ENCODE results near the gene LRFN3. TPM values are rescaled to one million over a fixed set of nuclear protein-coding genes. Genes with fewer than 3 reads are reported as not detected.

The LRFN3 gene
- total and polyA plus RNA-seq, 2 donors (not counting 1 experiment from before 2014, with no cell fraction given) = 2.2 to 2.6 TPM

- H4K20me1 ChIP-seq (ENCODE audit: control insufficient read depth, extremely low read depth, insufficient read depth, low read length) = no peaks in the 10 kb centered on the region
- H3K27me3 ChIP-seq (ENCODE audit: control insufficient read depth, insufficient read depth, low read length) = no peaks in the 10 kb centered on the region
- H3K36me3 ChIP-seq (ENCODE audit: control insufficient read depth, insufficient read depth, low read length) = no peaks in the 10 kb centered on the region
- no peak overlapping the region for H3K4me3 ChIP-seq (replicated peaks in 1 of 4; ENCODE audit: control extremely low read depth in 1 of 4, insufficient read depth in 1 of 4, low read depth in 3 of 4, low read length in 4 of 4)
- no peak for DNase-seq (ENCODE audit: low read depth in 2 of 2)
- no peaks in the 10 kb centered on the region for H3K79me2 ChIP-seq (ENCODE audit: control insufficient read depth, insufficient read depth, low read length)
- H3K9ac ChIP-seq (ENCODE audit: insufficient read depth, low read length) = no peak overlapping the region
- H3K9me3 ChIP-seq (ENCODE audit: control insufficient read depth, insufficient read depth, low read depth, low read length) = no peaks in the 10 kb centered on the region
- no peak for TF ChIP-seq CTCF (conservative IDR thresholded peaks at IDR 0.05 in 1 of 2, IDR thresholded peaks at IDR 0.05 in 1 of 2; ENCODE audit: low read depth in 1 of 2, low read length in 2 of 2)
- no peak for TF ChIP-seq EZH2 (IDR thresholded peaks at IDR 0.05; ENCODE audit: low read length, missing control alignments)
- H2AFZ ChIP-seq (ENCODE audit: low read length) = no peak overlapping the region
- no peak overlapping the region for H3K27ac ChIP-seq (ENCODE audit: insufficient read depth, low read length)
- no peak overlapping the region for H3K4me2 ChIP-seq (ENCODE audit: extremely low read depth, insufficient read depth, low read length)
- no peaks in the 10 kb centered on the region for H3K4me1 ChIP-seq (ENCODE audit: control insufficient read depth, extremely low read depth, insufficient read depth, low read length)
Measured at GRCh38 chr19:35945121-35945790, 9.1 kb downstream of the LRFN3 start.

- no peak for DNase-seq (ENCODE audit: low read depth in 2 of 2)
- H3K4me3 ChIP-seq (replicated peaks in 1 of 4; ENCODE audit: control extremely low read depth in 1 of 4, insufficient read depth in 1 of 4, low read depth in 3 of 4, low read length in 4 of 4) = no peak overlapping the region
- H3K79me2 ChIP-seq (ENCODE audit: control insufficient read depth, insufficient read depth, low read length) = no peaks in the 10 kb centered on the region
- TF ChIP-seq CTCF (conservative IDR thresholded peaks at IDR 0.05 in 1 of 2, IDR thresholded peaks at IDR 0.05 in 1 of 2; ENCODE audit: low read depth in 1 of 2, low read length in 2 of 2) = no peak
- no peak for TF ChIP-seq EZH2 (IDR thresholded peaks at IDR 0.05; ENCODE audit: low read length, missing control alignments)
- no peaks in the 10 kb centered on the region for H3K9me3 ChIP-seq (ENCODE audit: control insufficient read depth, insufficient read depth, low read depth, low read length)
- H4K20me1 ChIP-seq (ENCODE audit: control insufficient read depth, extremely low read depth, insufficient read depth, low read length) = no peaks in the 10 kb centered on the region
- no peak overlapping the region for H2AFZ ChIP-seq (ENCODE audit: low read length)
- H3K4me1 ChIP-seq (ENCODE audit: control insufficient read depth, extremely low read depth, insufficient read depth, low read length) = no peaks in the 10 kb centered on the region
- no peak overlapping the region for H3K4me2 ChIP-seq (ENCODE audit: extremely low read depth, insufficient read depth, low read length)
- H3K9ac ChIP-seq (ENCODE audit: insufficient read depth, low read length) = no peak overlapping the region
- H3K27ac ChIP-seq (ENCODE audit: insufficient read depth, low read length) = no peak overlapping the region
- no peaks in the 10 kb centered on the region for H3K27me3 ChIP-seq (ENCODE audit: control insufficient read depth, insufficient read depth, low read length)
- H3K36me3 ChIP-seq (ENCODE audit: control insufficient read depth, insufficient read depth, low read length) = no peaks in the 10 kb centered on the region
Measured at GRCh38 chr19:35946203-35946602, 10.0 kb downstream of the LRFN3 start.

- no peak overlapping the region for H3K27ac ChIP-seq (ENCODE audit: insufficient read depth, low read length)
- H3K9me3 ChIP-seq (ENCODE audit: control insufficient read depth, insufficient read depth, low read depth, low read length) = no peaks in the 10 kb centered on the region
- H3K9ac ChIP-seq (ENCODE audit: insufficient read depth, low read length) = no peak overlapping the region
- no peak overlapping the region for H3K4me2 ChIP-seq (ENCODE audit: extremely low read depth, insufficient read depth, low read length)
- no peaks in the 10 kb centered on the region for H3K4me1 ChIP-seq (ENCODE audit: control insufficient read depth, extremely low read depth, insufficient read depth, low read length)
- no peak for TF ChIP-seq CTCF (conservative IDR thresholded peaks at IDR 0.05 in 1 of 2, IDR thresholded peaks at IDR 0.05 in 1 of 2; ENCODE audit: low read depth in 1 of 2, low read length in 2 of 2)
- no peak for TF ChIP-seq EZH2 (IDR thresholded peaks at IDR 0.05; ENCODE audit: low read length, missing control alignments)
- H3K4me3 ChIP-seq (replicated peaks in 1 of 4; ENCODE audit: control extremely low read depth in 1 of 4, insufficient read depth in 1 of 4, low read depth in 3 of 4, low read length in 4 of 4) = no peak overlapping the region
- no peak for DNase-seq (ENCODE audit: low read depth in 2 of 2)
- no peaks in the 10 kb centered on the region for H3K36me3 ChIP-seq (ENCODE audit: control insufficient read depth, insufficient read depth, low read length)
- H2AFZ ChIP-seq (ENCODE audit: low read length) = no peak overlapping the region
- H3K79me2 ChIP-seq (ENCODE audit: control insufficient read depth, insufficient read depth, low read length) = no peaks in the 10 kb centered on the region
- H4K20me1 ChIP-seq (ENCODE audit: control insufficient read depth, extremely low read depth, insufficient read depth, low read length) = no peaks in the 10 kb centered on the region
- no peaks in the 10 kb centered on the region for H3K27me3 ChIP-seq (ENCODE audit: control insufficient read depth, insufficient read depth, low read length)
Measured at GRCh38 chr19:35949131-35949530, 13.0 kb downstream of the LRFN3 start.

Data from fibroblast of lung (primary cell).